Progenitor cell of endocrine pancreas (in vitro differentiated cells): ENCODE measurements around the gene ROPN1L. TPM values are rescaled to one million over a fixed set of nuclear protein-coding genes. Genes with fewer than 3 reads are reported as not detected.

Experiments
- DNase-seq: peaks from one replicate; pipeline ENCODE4 v3.0.0; 2021; ENCODE audit warnings: low spot score; ENCODE audit not compliant: unreplicated experiment
- H3K27ac Mint-ChIP-seq: 2 replicates; pipeline ENCODE4 v1.8.0; 2021; ENCODE audit warnings: mild to moderate bottlenecking, moderate library complexity, mixed read lengths
- H3K27me3 Mint-ChIP-seq: 2 replicates; pipeline ENCODE4 v1.8.0; 2021; ENCODE audit warnings: mixed read lengths
- H3K36me3 Mint-ChIP-seq: 2 replicates; pipeline ENCODE4 v1.8.0; 2022; ENCODE audit warnings: mixed read lengths; ENCODE audit not compliant: insufficient read depth
- H3K4me1 Mint-ChIP-seq: 2 replicates; pipeline ENCODE4 v1.8.0; 2021; ENCODE audit warnings: low read depth, mixed read lengths
- H3K4me3 Mint-ChIP-seq: 2 replicates; pipeline ENCODE4 v1.8.0; 2021; ENCODE audit warnings: low read depth, mild to moderate bottlenecking, moderate library complexity, mixed read lengths
- H3K9me3 Mint-ChIP-seq: 2 replicates; pipeline ENCODE4 v1.8.0; 2021; ENCODE audit warnings: low read depth, mixed read lengths
- CTCF ChIP-seq: fragments of 200-600 bp; sonication (generic); IDR thresholded peaks from one replicate; pipeline ENCODE4 v1.5.0; 2021; ENCODE audit warnings: antibody characterized with exemption, mild to moderate bottlenecking; ENCODE audit not compliant: unreplicated experiment
- total RNA-seq: library from RNA; stranded (reverse); gene quantifications from 2 replicates; pipeline ENCODE4 v1.2.1, GENCODE V29; 2021

The ROPN1L gene
- total RNA-seq, 1 donor from 2014 or later, result 0.43 TPM

DNA sequence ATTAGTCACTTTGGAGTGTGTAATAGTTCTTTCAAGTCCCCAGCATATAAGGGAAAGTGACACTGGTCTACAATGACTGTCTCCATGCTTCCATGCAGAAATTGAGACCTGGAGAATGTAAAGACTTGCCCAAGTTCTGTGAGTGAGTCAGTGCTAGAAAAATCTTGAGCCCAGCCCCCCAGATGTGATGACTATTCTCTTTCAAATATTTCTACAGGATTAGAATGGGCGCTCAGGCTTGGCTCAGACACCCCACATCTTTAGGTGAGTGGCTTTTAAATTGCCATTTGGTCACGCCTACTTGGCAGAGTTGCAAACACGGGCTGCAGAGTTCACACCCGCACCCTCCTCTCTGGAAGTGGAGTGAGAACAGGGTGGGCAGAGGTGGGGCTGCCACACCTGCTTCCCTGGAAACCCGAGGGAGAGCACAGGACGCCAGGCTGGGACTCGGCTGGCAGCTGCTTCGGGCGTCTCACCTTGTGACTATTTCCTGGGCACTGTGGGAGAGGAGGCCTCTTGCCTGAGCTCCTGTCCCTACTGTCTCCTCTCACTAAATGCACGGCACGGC lies 37.6 kb downstream of the ROPN1L start:
- DNase-seq, result no peak
- H3K36me3 Mint-ChIP-seq, result peaks cover 1% of the 10 kb centered on the region
- TF ChIP-seq CTCF, result no peak
- H3K27ac Mint-ChIP-seq, result no peak overlapping the region
- H3K4me3 Mint-ChIP-seq, result no peak overlapping the region
- H3K9me3 Mint-ChIP-seq, result no peaks in the 10 kb centered on the region
- peaks cover 33% of the 10 kb centered on the region for H3K27me3 Mint-ChIP-seq
- peaks cover 10% of the 10 kb centered on the region for H3K4me1 Mint-ChIP-seq

DNA sequence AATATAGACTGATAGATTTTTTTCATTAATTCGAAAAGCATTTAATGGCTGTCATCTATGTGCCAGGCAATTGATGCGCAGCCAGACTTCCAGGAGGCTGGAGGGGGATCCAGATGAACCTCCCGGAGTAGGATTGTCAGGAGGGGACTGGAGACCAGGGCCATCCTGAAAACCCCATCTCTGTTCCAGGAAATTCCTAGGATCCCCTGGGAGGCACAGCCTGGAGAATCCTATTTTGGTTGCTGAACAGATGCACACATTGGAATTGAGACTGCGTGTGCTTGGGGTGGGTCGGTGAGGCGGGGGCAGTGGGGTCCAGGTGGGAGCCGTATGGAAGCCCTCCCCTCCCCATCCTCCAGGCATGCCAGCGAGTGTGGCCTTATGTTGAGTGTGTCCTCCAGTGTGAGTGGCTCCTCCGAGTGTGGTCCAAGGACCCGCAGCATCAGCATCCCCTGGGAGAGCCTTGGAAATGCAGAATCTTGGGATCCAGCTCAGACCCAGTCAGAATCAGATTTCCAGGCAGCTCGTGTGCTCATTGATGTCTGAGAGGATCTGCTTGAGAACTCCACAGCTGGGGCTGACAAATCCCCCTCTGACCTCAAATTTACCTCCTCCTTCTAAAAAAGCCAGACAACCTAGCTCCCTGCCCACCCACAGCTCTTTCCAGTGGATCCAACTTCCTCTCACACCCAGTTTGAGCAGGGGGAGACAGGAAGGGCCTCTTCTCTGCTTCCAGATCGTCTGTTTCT lies 38.7 kb downstream of the ROPN1L start:
- H3K4me3 Mint-ChIP-seq, result no peak overlapping the region
- peaks cover 39% of the 10 kb centered on the region for H3K27me3 Mint-ChIP-seq
- no peak for TF ChIP-seq CTCF
- H3K36me3 Mint-ChIP-seq, result no peaks in the 10 kb centered on the region
- H3K4me1 Mint-ChIP-seq, result peaks cover 17% of the 10 kb centered on the region
- H3K9me3 Mint-ChIP-seq, result peaks cover 3% of the 10 kb centered on the region
- no peak overlapping the region for H3K27ac Mint-ChIP-seq
- no peak for DNase-seq

DNA sequence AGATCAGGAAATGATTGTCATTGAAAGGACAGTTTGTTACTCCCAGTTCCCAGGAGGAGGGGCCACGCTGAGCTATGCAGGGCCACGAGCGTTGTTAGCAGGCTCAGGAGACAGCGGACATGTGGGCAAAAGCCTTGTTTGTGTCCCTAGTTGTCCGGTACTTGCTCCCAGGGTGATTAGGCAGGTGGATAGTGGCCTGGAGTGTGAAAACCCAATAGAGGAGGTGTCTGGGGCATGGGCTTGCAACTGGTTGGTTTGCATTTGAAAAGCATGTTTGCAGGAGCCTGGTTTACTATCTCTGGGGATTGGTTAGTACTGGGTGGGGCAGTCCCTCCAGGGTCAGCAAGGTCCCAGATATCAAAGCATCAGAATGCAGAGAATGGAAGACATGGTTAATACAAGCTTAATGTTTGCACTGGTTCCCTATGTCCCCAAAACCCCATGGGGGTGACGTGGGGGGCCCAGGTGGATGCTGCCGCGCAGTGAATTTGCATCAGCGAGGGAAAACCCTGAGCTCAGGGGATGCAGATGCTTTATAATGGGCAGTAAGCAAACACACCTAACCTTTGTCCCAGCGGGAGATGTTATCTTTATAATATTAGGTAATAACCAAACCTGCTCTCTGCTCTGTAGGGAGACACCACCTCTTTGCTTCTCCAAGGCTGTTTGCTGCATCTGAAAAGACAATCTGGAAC lies 39.7 kb downstream of the ROPN1L start:
- Mint-ChIP-seq H3K4me3 (no peak overlapping the region), H3K9me3 (peaks cover 3% of the 10 kb centered on the region), H3K27me3 (peaks cover 38% of the 10 kb centered on the region), H3K27ac (no peak overlapping the region), H3K4me1 (peaks cover 19% of the 10 kb centered on the region), H3K36me3 (no peaks in the 10 kb centered on the region)
- no peak for TF ChIP-seq CTCF
- no peak for DNase-seq

GRCh38 chr5:10482791-10483530 lies 41.3 kb downstream of the ROPN1L start:
- DNase-seq, result no peak
- Mint-ChIP-seq H3K27me3 (peaks cover 36% of the 10 kb centered on the region), H3K27ac (no peak overlapping the region), H3K4me3 (no peak overlapping the region), H3K4me1 (peaks cover 19% of the 10 kb centered on the region), H3K9me3 (peaks cover 3% of the 10 kb centered on the region), H3K36me3 (no peaks in the 10 kb centered on the region)
- no peak for TF ChIP-seq CTCF

GRCh38 chr5:10484774-10485141 lies 43.1 kb downstream of the ROPN1L start:
- TF ChIP-seq CTCF, result no peak
- Mint-ChIP-seq H3K9me3 (peaks cover 3% of the 10 kb centered on the region), H3K4me3 (no peak overlapping the region), H3K36me3 (no peaks in the 10 kb centered on the region), H3K27ac (peak overlapping the region; percentile 57), H3K27me3 (peaks cover 40% of the 10 kb centered on the region), H3K4me1 (peaks cover 19% of the 10 kb centered on the region)
- no peak for DNase-seq
